HepG2 (cell line): ENCODE measurements around the gene PRXL2B. TPM values are rescaled to one million over a fixed set of nuclear protein-coding genes. Genes with fewer than 3 reads are reported as not detected.

Source experiments
- ATAC-seq: fragments of 200-7000 bp; cut with Tn5 transposase; 3 replicates; pipeline ENCODE4 v1.9.1; 2020; ENCODE audit warnings: mild to moderate bottlenecking, moderate library complexity
- BruUV-seq: library from RNA; stranded (reverse); fragments of 400-500 nt; replicated peaks from 2 replicates; lab custom pipeline; 2021; lab: Mats Ljungman, UMichigan
- CTCF ChIA-PET: fragments of 300-600 bp; formaldehyde crosslinking; extraction: SDS; loops from one replicate; lab custom pipeline; 2021; ENCODE audit warnings: low total read pairs, inconsistent platforms, low intra/inter-chr PET ratio; lab: Yijun Ruan, JAX
- POLR2A ChIA-PET: fragments of 350-600 bp; sonication (Branson Sonifier 250); formaldehyde crosslinking; loops from one replicate; lab custom pipeline; 2020; ENCODE audit warnings: antibody characterized with exemption, inconsistent platforms; lab: Yijun Ruan, JAX
- DNase-seq: peaks from one replicate; pipeline ENCODE4 v3.0.0-alpha.2; 2015; ENCODE audit warnings: low spot score
- FAIRE-seq: peaks from 3 replicates; lab custom pipeline; 2011; peaks lifted over from hg19 to GRCh38; lab: Jason Lieb, UNC
- H2AFZ ChIP-seq: one replicate; pipeline ENCODE4 v1.6.1; 2011; ENCODE audit warnings: low read length, inconsistent platforms
- H3K27ac ChIP-seq: fragments of 300-600 bp; 3 replicates; pipeline ENCODE4 v1.8.0; 2011; ENCODE audit warnings: mixed run types, mild to moderate bottlenecking, mixed read lengths, low read length, inconsistent platforms; ENCODE audit not compliant: insufficient read depth; ENCODE audit errors: extremely low read length
- H3K27me3 ChIP-seq, 2 experiments: fragments of 200-600 bp in 1 of 2; 2 replicates in 1 of 2; 3 replicates in 1 of 2; pipeline versions ENCODE4 v1.6.0 to v1.8.0; 2011; ENCODE audit warnings: low read length in 2 of 2, mild to moderate bottlenecking in 2 of 2, moderate library complexity in 2 of 2, inconsistent platforms in 1 of 2; ENCODE audit not compliant: insufficient read depth in 2 of 2, control insufficient read depth in 1 of 2
- H3K36me3 ChIP-seq, 2 experiments: fragments of 200-600 bp in 1 of 2; replicated peaks in 1 of 2; 2 replicates in 1 of 2; 3 replicates in 1 of 2; pipeline versions ENCODE4 v1.5.1 to v1.8.0; 2011; ENCODE audit warnings: low read length in 2 of 2, inconsistent platforms in 1 of 2; ENCODE audit not compliant: insufficient read depth in 2 of 2, control insufficient read depth in 1 of 2
- H3K4me1 ChIP-seq: 2 replicates; pipeline ENCODE4 v1.5.1; 2012; ENCODE audit warnings: low read length, inconsistent platforms; ENCODE audit not compliant: insufficient read depth
- H3K4me2 ChIP-seq: 2 replicates; pipeline ENCODE4 v1.6.0; 2011; ENCODE audit warnings: low read depth, low read length, inconsistent platforms
- H3K4me3 ChIP-seq, 3 experiments: fragments of 200-600 bp in 1 of 3; sonication (generic), shearing (Covaris generic) in 1 of 3; replicated peaks in 1 of 3; 2 replicates each; pipeline ENCODE4 v1.5.1; 2011 to 2016; ENCODE audit warnings: low read length in 3 of 3, inconsistent platforms in 2 of 3, low read depth in 2 of 3, mild to moderate bottlenecking in 2 of 3, control low read depth in 1 of 3, mixed read lengths in 1 of 3; ENCODE audit not compliant: insufficient read depth in 1 of 3
- H3K79me2 ChIP-seq: one replicate; pipeline ENCODE4 v1.6.1; 2011; ENCODE audit warnings: low read length, inconsistent platforms; ENCODE audit not compliant: insufficient read depth
- H3K9ac ChIP-seq: 2 replicates; pipeline ENCODE4 v1.6.0; 2011; ENCODE audit warnings: mild to moderate bottlenecking, low read depth, low read length, inconsistent platforms; ENCODE audit not compliant: insufficient read depth
- H3K9me3 ChIP-seq: 2 replicates; pipeline ENCODE4 v1.5.1; 2012; ENCODE audit warnings: mild to moderate bottlenecking, low read length
- H4K20me1 ChIP-seq: 2 replicates; pipeline ENCODE4 v1.6.0; 2011; ENCODE audit warnings: inconsistent platforms, mild to moderate bottlenecking, low read length, moderate library complexity; ENCODE audit not compliant: insufficient read depth
- MAX ChIP-seq: IDR thresholded peaks from 2 replicates; pipeline ENCODE4 v1.6.1; 2012; ENCODE audit warnings: inconsistent platforms
- MED13 ChIP-seq: sonication (generic); formaldehyde crosslinking; IDR thresholded peaks from 2 replicates; pipeline ENCODE4 v1.5.0; 2020; ENCODE audit warnings: missing genetic modification reagents
- NCOR1 ChIP-seq: fragments of 200-600 bp; sonication (generic); IDR thresholded peaks from 2 replicates; pipeline ENCODE4 v1.7.0; 2017; ENCODE audit warnings: antibody characterized with exemption, low read length, borderline replicate concordance
- NR1H2 ChIP-seq: sonication (generic); formaldehyde crosslinking; IDR thresholded peaks from 2 replicates; pipeline ENCODE4 v1.8.1; 2022; ENCODE audit warnings: low read depth, missing genetic modification reagents, borderline replicate concordance
- PCBP2 ChIP-seq: fragments of 200-400 bp; formaldehyde crosslinking; optimal IDR thresholded peaks from 2 replicates; pipeline ENCODE3; 2018; ENCODE audit warnings: low read length, low read depth; ENCODE audit not compliant: poor library complexity, severe bottlenecking
- POLR2AphosphoS2 ChIP-seq: IDR thresholded peaks from 2 replicates; pipeline ENCODE4 v1.6.1; 2011; ENCODE audit warnings: low read depth, low read length, improper control_type of control experiment
- RXRB ChIP-seq: IDR thresholded peaks from 2 replicates; pipeline ENCODE4 v1.6.1; 2016; ENCODE audit warnings: borderline replicate concordance, missing genetic modification reagents, missing compliant biosample characterization
- SAP130 ChIP-seq: IDR thresholded peaks from 2 replicates; pipeline ENCODE4 v1.6.1; 2016; ENCODE audit warnings: low read depth
- SMARCC2 ChIP-seq: fragments of 450-650 bp; IDR thresholded peaks from 2 replicates; pipeline ENCODE4 v1.6.1; 2017; ENCODE audit warnings: antibody characterized with exemption, mild to moderate bottlenecking
- SMC3 ChIP-seq: IDR thresholded peaks from 2 replicates; pipeline ENCODE4 v1.6.1; 2011; ENCODE audit warnings: low read length, improper control_type of control experiment
- TAF1 ChIP-seq: sonication (generic); formaldehyde crosslinking; IDR thresholded peaks from 2 replicates; pipeline ENCODE4 v1.4.0; 2020; ENCODE audit warnings: missing genetic modification reagents
- TFDP1 ChIP-seq: IDR thresholded peaks from 2 replicates; pipeline ENCODE4 v1.6.1; 2016; ENCODE audit warnings: missing compliant biosample characterization, missing genetic modification reagents, borderline replicate concordance
- THAP11 ChIP-seq: IDR thresholded peaks from 2 replicates; pipeline ENCODE4 v1.6.1; 2016; ENCODE audit warnings: missing biosample characterization, missing genetic modification reagents
- ZFP36L2 ChIP-seq: sonication (generic); formaldehyde crosslinking; IDR thresholded peaks from 2 replicates; pipeline ENCODE4 v1.4.0; 2020; ENCODE audit warnings: missing genetic modification reagents
- ZNF234 ChIP-seq: sonication (generic); formaldehyde crosslinking; conservative IDR thresholded peaks from 2 replicates; pipeline ENCODE4 v1.5.1; 2020; ENCODE audit warnings: mild to moderate bottlenecking, missing genetic modification reagents
- ZNF574 ChIP-seq: sonication (generic); formaldehyde crosslinking; IDR thresholded peaks from 2 replicates; pipeline ENCODE4 v1.4.0; 2020; ENCODE audit warnings: missing genetic modification reagents
- ZNF790 ChIP-seq: sonication (generic); formaldehyde crosslinking; IDR thresholded peaks from 2 replicates; pipeline ENCODE4 v1.8.0; 2022; ENCODE audit warnings: missing genetic modification reagents, mild to moderate bottlenecking, borderline replicate concordance
- WGBS: methylation state at CpG from one replicate; pipeline ENCODE4 v1.1.6; 2017; ENCODE audit warnings: low lambda C conversion rate; 5-methylcytosine and 5-hydroxymethylcytosine counted together
- in situ Hi-C: cut with HindIII; loops from 2 replicates; pipeline ENCODE4 v1.10.0; 2017; ENCODE audit warnings: low pct_unique_long_range_greater_than_20kb; ENCODE audit not compliant: extremely low pct_ligation_motif_present
- intact Hi-C: fragments of 100-400 bp; cut with micrococcal nuclease; formaldehyde crosslinking; loops from one replicate; pipeline ENCODE4 v1.10.0; 2022; ENCODE audit not compliant: unreplicated experiment
- polyA plus RNA-seq, 8 experiments: library from polyadenylated mRNA; depleted of rRNA in 3 of 8; stranded (reverse) in 7 of 8; unstranded in 1 of 8; fragments of >200 nt; fragmentation: Illumina TruSeq in 4 of 8; extraction: Trizol in 4 of 8; gene quantifications; 2 replicates each; pipeline versions ENCODE4 v1.2.1 to v1.2.3, GENCODE V29; 2011 to 2016; ENCODE audit warnings: low read depth in 4 of 8, missing spikeins in 1 of 8, mixed read lengths in 1 of 8; ENCODE audit not compliant: insufficient read depth in 1 of 8
- total RNA-seq, 5 experiments: library from RNA; depleted of rRNA; stranded (reverse); fragments of >200 nt; fragmentation: Illumina TruSeq; extraction: Trizol; gene quantifications; 2 replicates each; pipeline ENCODE4 v1.2.3, GENCODE V29; 2016; ENCODE audit warnings: low read depth in 1 of 5

PRXL2B gene
- total and polyA plus RNA-seq, 2 of the 13 experiments (the other 11 are each of a cell fraction or from before 2014, with no cell fraction given): 16.8 to 22.1 TPM

- Histone ChIP-seq H3K4me2 (peak overlapping the region; percentile 66), H4K20me1 (0 out of 2 replicates have a peak, but pooled peaks cover 2% of the 10 kb centered on the region), H3K9ac (no peak overlapping the region), H3K4me1 (peaks cover 40% of the 10 kb centered on the region), H3K9me3 (peaks cover 1% of the 10 kb centered on the region; the same call in 1 of the 2 replicates), H3K27ac (no peak overlapping the region), H3K36me3 (no peaks in the 10 kb centered on the region), H3K79me2 (no peaks in the 10 kb centered on the region), H3K27me3 (peaks cover 12 to 28% of the 10 kb centered on the region in 2 experiments; a peak in 4 of 5 replicates), H2AFZ (no peak overlapping the region), H3K4me3 (peak overlapping the region in 1 of 3 experiments; percentile 42; a peak in 2 of 6 replicates)
- peak; percentile 81 for ATAC-seq
- ChIA-PET CTCF (no interaction called here), POLR2A (interaction anchor here (1.0 to 1.2 kb wide), 3 partner anchors 45 to 219 kb away, joined by 3 to 4 read pairs (median 4); partner anchors contain the start of genes PEX10 and TNFRSF14)
- in situ Hi-C loops (no loop called here), intact Hi-C loops (loop anchor here (5.0 to 10.0 kb wide), 2 partner anchors 47 to 74 kb away; partner anchors contain the start of genes PRXL2B and TNFRSF14)
- no TSS peak for BruUV-seq
- WGBS: 8% methylated on average over 15 of the region's 24 CpGs
- FAIRE-seq: peak; percentile 4
- peak; percentile 61 for DNase-seq
- TF ChIP-seq MAX (peak; percentile 64; the same call in 1 of the 2 replicates), ZFP36L2 (CRISPR knock-in tag) (no peak), TFDP1 (CRISPR knock-in tag) (peak; percentile 81; the same call in 1 of the 2 replicates), THAP11 (CRISPR knock-in tag) (no peak), SMARCC2 (no peak), ZNF574 (peak; percentile 27; the same call in 1 of the 2 replicates), TAF1 (CRISPR knock-in tag) (peak; percentile 26; the same call in 1 of the 2 replicates), RXRB (CRISPR knock-in tag) (0 out of 2 replicates have a peak, but pooled peaks have one; percentile 28), NR1H2 (CRISPR knock-in tag) (no peak), ZNF790 (no peak), POLR2AphosphoS2 (no peak), PCBP2 (no peak), ZNF234 (CRISPR knock-in tag) (no peak), MED13 (CRISPR knock-in tag) (no peak), SAP130 (CRISPR knock-in tag) (peak; percentile 36; the same call in 1 of the 2 replicates), SMC3 (no peak), NCOR1 (0 out of 2 replicates have a peak, but pooled peaks have one; percentile 28)
Measured at GRCh38 chr1:2631136-2632050, 44.8 kb downstream of the PRXL2B start.
